ENCODE results near the gene PTPRM. TPM values are rescaled to one million over a fixed set of nuclear protein-coding genes. Genes with fewer than 3 reads are reported as not detected.

Gene PTPRM
- total RNA-seq, 1 experiment from 2014 or later: 45.6 TPM

DNA sequence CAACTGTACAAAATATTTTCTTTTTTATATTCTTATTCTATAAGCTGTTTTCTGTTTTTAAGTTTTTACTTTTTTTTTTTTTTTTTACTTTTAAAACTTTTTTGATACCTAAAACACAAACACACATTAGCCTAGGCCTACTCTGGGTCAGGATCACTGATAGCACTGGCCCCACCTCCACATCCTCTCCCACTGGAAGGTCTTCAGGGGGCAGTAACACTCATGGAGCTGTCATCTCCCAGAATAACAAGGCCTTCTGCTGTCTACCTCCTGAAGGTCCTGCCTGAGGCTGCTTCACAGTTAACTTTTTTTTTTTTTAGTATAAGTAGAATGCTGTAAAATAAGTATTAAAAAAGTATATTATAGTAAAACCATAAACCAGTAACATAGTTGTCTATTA is 415.1 kb downstream of the PTPRM start:
- ChIA-PET POLR2A (ENCODE audit: unreplicated experiment) (no interaction called here), CTCF (no interaction called here)
- no peak overlapping the region for H2AFZ ChIP-seq (ENCODE audit: low read length)
- no TSS peak for BruUV-seq (replicated peaks)
- no peaks in the 10 kb centered on the region for H3F3A ChIP-seq (ENCODE audit: low read length, unreplicated experiment)
- no peaks in the 10 kb centered on the region for H4K20me1 ChIP-seq (ENCODE audit: low read length)
- no peaks in the 10 kb centered on the region for H3K9me2 ChIP-seq (replicated peaks; ENCODE audit: low read length)
- H3K27ac ChIP-seq (ENCODE audit: low read length): no peak overlapping the region
- no peaks in the 10 kb centered on the region for H3K4me1 ChIP-seq (ENCODE audit: insufficient read depth, low read length)
- H3K9me3 ChIP-seq (ENCODE audit: low read length): no peaks in the 10 kb centered on the region
- DNase-seq (no peak), ATAC-seq (no peak)
- TF ChIP-seq, protein P1, sequence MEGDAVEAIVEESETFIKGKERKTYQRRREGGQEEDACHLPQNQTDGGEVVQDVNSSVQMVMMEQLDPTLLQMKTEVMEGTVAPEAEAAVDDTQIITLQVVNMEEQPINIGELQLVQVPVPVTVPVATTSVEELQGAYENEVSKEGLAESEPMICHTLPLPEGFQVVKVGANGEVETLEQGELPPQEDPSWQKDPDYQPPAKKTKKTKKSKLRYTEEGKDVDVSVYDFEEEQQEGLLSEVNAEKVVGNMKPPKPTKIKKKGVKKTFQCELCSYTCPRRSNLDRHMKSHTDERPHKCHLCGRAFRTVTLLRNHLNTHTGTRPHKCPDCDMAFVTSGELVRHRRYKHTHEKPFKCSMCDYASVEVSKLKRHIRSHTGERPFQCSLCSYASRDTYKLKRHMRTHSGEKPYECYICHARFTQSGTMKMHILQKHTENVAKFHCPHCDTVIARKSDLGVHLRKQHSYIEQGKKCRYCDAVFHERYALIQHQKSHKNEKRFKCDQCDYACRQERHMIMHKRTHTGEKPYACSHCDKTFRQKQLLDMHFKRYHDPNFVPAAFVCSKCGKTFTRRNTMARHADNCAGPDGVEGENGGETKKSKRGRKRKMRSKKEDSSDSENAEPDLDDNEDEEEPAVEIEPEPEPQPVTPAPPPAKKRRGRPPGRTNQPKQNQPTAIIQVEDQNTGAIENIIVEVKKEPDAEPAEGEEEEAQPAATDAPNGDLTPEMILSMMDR (conservative IDR thresholded peaks at IDR 0.05; ENCODE audit: low read depth, low read length): no peak
- no peak for TF ChIP-seq EZH2phosphoT487 (IDR thresholded peaks at IDR 0.05; ENCODE audit: borderline replicate concordance, low read length)
- no peak for TF ChIP-seq EZH2 (IDR thresholded peaks at IDR 0.05; ENCODE audit: low read length, unreplicated experiment)
- no peaks in the 10 kb centered on the region for H3K79me2 ChIP-seq (ENCODE audit: low read length)
- intact Hi-C loops (cut with micrococcal nuclease): no loop called here
- no peak overlapping the region for H3K9ac ChIP-seq (ENCODE audit: low read length)
- H3K4me2 ChIP-seq (ENCODE audit: low read length): no peak overlapping the region
- no peaks in the 10 kb centered on the region for H3K27me3 ChIP-seq (ENCODE audit: low read length)
- H3K36me3 ChIP-seq (ENCODE audit: low read depth, low read length): no peaks in the 10 kb centered on the region
- no peak overlapping the region for H3K4me3 ChIP-seq (ENCODE audit: low read length)

DNA sequence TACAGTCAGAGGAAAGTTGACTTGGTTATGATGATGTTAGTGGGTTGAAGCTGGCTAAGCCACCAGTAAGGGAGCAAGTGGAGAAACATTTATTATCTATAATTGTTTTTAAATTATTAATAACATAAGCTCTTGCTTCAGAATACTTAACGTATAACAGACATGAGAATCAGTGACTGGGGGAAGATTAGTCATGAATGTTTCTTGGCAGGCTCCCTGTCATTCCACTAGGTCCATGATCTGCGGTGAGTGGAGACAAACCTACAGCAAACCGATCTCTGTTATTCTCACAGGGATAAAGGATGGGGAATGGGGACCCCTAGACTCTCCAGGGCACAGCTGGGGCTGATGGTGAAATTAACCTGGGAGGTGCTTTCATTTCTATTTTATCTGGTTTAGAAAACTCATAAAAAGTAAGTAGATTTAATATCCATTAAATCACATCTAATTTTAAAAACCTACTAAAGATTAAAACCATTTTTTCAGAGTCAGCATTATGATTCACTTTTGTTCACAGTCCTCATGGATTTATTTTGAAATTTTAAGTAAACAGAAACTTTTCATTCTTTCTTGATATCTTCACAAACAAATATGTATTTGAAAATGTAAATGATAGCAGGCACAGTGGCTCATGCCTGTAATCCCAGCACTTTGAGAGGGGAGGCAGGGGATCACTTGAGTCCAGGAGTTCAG is 420.3 kb downstream of the PTPRM start:
- Histone ChIP-seq H3K36me3 (ENCODE audit: low read depth, low read length) (no peaks in the 10 kb centered on the region), H3K4me1 (ENCODE audit: insufficient read depth, low read length) (no peaks in the 10 kb centered on the region), H3K4me2 (ENCODE audit: low read length) (no peak overlapping the region), H4K20me1 (ENCODE audit: low read length) (no peaks in the 10 kb centered on the region), H3K27ac (ENCODE audit: low read length) (no peak overlapping the region), H3F3A (ENCODE audit: low read length, unreplicated experiment) (no peaks in the 10 kb centered on the region), H3K4me3 (ENCODE audit: low read length) (no peak overlapping the region), H3K9me2 (replicated peaks; ENCODE audit: low read length) (no peaks in the 10 kb centered on the region; the same call in 1 of the 2 replicates), H3K9ac (ENCODE audit: low read length) (no peak overlapping the region), H3K79me2 (ENCODE audit: low read length) (no peaks in the 10 kb centered on the region), H3K27me3 (ENCODE audit: low read length) (no peaks in the 10 kb centered on the region), H2AFZ (ENCODE audit: low read length) (no peak overlapping the region), H3K9me3 (ENCODE audit: low read length) (no peaks in the 10 kb centered on the region)
- TF ChIP-seq EZH2 (IDR thresholded peaks at IDR 0.05; ENCODE audit: low read length, unreplicated experiment) (no peak), EZH2phosphoT487 (IDR thresholded peaks at IDR 0.05; ENCODE audit: borderline replicate concordance, low read length) (no peak)
- TF ChIP-seq, protein P1 (conservative IDR thresholded peaks at IDR 0.05; ENCODE audit: low read depth, low read length): no peak
- no TSS peak for BruUV-seq (replicated peaks)
- DNase-seq (peak; percentile 59), ATAC-seq (peak; percentile 94)
- ChIA-PET POLR2A (ENCODE audit: unreplicated experiment) (interaction anchor here (0.5 kb wide), 1 partner anchor 167 kb away, joined by 3 read pairs; no protein-coding TSS in a partner anchor), CTCF (interaction anchor here (0.6 kb wide), 1 partner anchor 402 kb away, joined by 3 read pairs; no protein-coding TSS in a partner anchor)
- intact Hi-C loops (cut with micrococcal nuclease): no loop called here

DNA sequence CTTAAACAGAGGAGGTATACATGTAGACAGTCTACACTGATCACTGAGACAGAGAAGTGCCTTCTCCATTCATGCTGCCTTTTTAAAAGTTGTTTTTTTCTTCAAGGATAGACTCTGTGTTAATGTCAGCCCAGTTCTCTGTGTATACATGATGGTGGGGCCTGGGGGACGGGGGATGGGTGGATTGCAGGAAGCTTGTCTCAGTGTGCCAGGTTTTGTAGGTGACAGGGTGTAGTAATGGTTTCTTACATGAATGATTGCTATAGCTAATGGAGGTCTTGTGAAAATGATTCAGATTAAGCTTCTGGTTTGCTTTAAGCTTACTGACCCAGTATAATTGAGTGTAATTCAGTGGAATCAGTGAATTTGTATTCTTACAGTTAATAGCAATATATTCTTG is 423.6 kb downstream of the PTPRM start:
- no peaks in the 10 kb centered on the region; the same call in 1 of the 2 replicates for H3K9me2 ChIP-seq (replicated peaks; ENCODE audit: low read length)
- no peak overlapping the region for H3K9ac ChIP-seq (ENCODE audit: low read length)
- intact Hi-C loops (cut with micrococcal nuclease): no loop called here
- no peaks in the 10 kb centered on the region for H3F3A ChIP-seq (ENCODE audit: low read length, unreplicated experiment)
- ATAC-seq (no peak), DNase-seq (no peak)
- no peaks in the 10 kb centered on the region for H3K36me3 ChIP-seq (ENCODE audit: low read depth, low read length)
- POLR2A ChIA-PET (ENCODE audit: unreplicated experiment): no interaction called here
- H3K4me3 ChIP-seq (ENCODE audit: low read length): no peak overlapping the region
- TF ChIP-seq, protein P1 (conservative IDR thresholded peaks at IDR 0.05; ENCODE audit: low read depth, low read length): no peak
- TF ChIP-seq EZH2phosphoT487 (IDR thresholded peaks at IDR 0.05; ENCODE audit: borderline replicate concordance, low read length) (no peak), EZH2 (IDR thresholded peaks at IDR 0.05; ENCODE audit: low read length, unreplicated experiment) (no peak)
- CTCF ChIA-PET: no interaction called here
- H3K4me1 ChIP-seq (ENCODE audit: insufficient read depth, low read length): no peaks in the 10 kb centered on the region
- H4K20me1 ChIP-seq (ENCODE audit: low read length): no peaks in the 10 kb centered on the region
- H3K9me3 ChIP-seq (ENCODE audit: low read length): no peaks in the 10 kb centered on the region
- H3K27me3 ChIP-seq (ENCODE audit: low read length): no peaks in the 10 kb centered on the region
- BruUV-seq (replicated peaks): no TSS peak
- no peaks in the 10 kb centered on the region for H3K79me2 ChIP-seq (ENCODE audit: low read length)
- no peak overlapping the region for H2AFZ ChIP-seq (ENCODE audit: low read length)
- H3K4me2 ChIP-seq (ENCODE audit: low read length): no peak overlapping the region
- H3K27ac ChIP-seq (ENCODE audit: low read length): no peak overlapping the region
